Measurements from ENCODE around the gene KIF16B. TPM values are rescaled to one million over a fixed set of nuclear protein-coding genes. Genes with fewer than 3 reads are reported as not detected.
"Not testable (repeated sequence)": the region's sequence is repeated elsewhere in the genome, so short reads cannot be mapped to it uniquely, and the experiment has no call there.

Gene KIF16B
- total RNA-seq, 1 donor from 2014 or later, result 27.0 TPM

- Mint-ChIP-seq H3K4me1 (ENCODE audit: low read depth, unreplicated experiment) (peaks cover 13% of the 10 kb centered on the region), H3K27ac (ENCODE audit: unreplicated experiment) (no peak overlapping the region), H3K36me3 (ENCODE audit: unreplicated experiment) (no peaks in the 10 kb centered on the region), H3K9me3 (ENCODE audit: unreplicated experiment) (no peaks in the 10 kb centered on the region), H3K27me3 (ENCODE audit: unreplicated experiment) (peaks cover 3% of the 10 kb centered on the region), H3K4me3 (ENCODE audit: unreplicated experiment) (no peak overlapping the region)
- no peak for DNase-seq
- no peak for TF ChIP-seq CTCF (IDR thresholded peaks at IDR 0.05; ENCODE audit: partially characterized antibody, unreplicated experiment)
These were observed 7.2 kb downstream of the KIF16B start for GRCh38 chr20:16566080-16566479.

GRCh38 chr20:16564079-16564478 lies 9.2 kb downstream of the KIF16B start:
- H3K36me3 Mint-ChIP-seq (ENCODE audit: unreplicated experiment); H3K27ac Mint-ChIP-seq (ENCODE audit: unreplicated experiment); H3K4me3 Mint-ChIP-seq (ENCODE audit: unreplicated experiment); H3K27me3 Mint-ChIP-seq (ENCODE audit: unreplicated experiment); DNase-seq; H3K9me3 Mint-ChIP-seq (ENCODE audit: unreplicated experiment); H3K4me1 Mint-ChIP-seq (ENCODE audit: low read depth, unreplicated experiment): not testable (repeated sequence)

GRCh38 chr20:16563066-16563806 lies 10.0 kb downstream of the KIF16B start:
- H3K4me1 Mint-ChIP-seq (ENCODE audit: low read depth, unreplicated experiment), result peaks cover 3% of the 10 kb centered on the region
- TF ChIP-seq CTCF (IDR thresholded peaks at IDR 0.05; ENCODE audit: partially characterized antibody, unreplicated experiment), result no peak
- H3K27me3 Mint-ChIP-seq (ENCODE audit: unreplicated experiment), result peaks cover 3% of the 10 kb centered on the region
- no peak for DNase-seq
- H3K9me3 Mint-ChIP-seq (ENCODE audit: unreplicated experiment), result no peaks in the 10 kb centered on the region
- no peak overlapping the region for H3K4me3 Mint-ChIP-seq (ENCODE audit: unreplicated experiment)
- no peak overlapping the region for H3K27ac Mint-ChIP-seq (ENCODE audit: unreplicated experiment)
- no peaks in the 10 kb centered on the region for H3K36me3 Mint-ChIP-seq (ENCODE audit: unreplicated experiment)

- no peak for TF ChIP-seq CTCF (IDR thresholded peaks at IDR 0.05; ENCODE audit: partially characterized antibody, unreplicated experiment)
- Mint-ChIP-seq H3K27ac (ENCODE audit: unreplicated experiment) (no peak overlapping the region), H3K4me3 (ENCODE audit: unreplicated experiment) (no peak overlapping the region), H3K4me1 (ENCODE audit: low read depth, unreplicated experiment) (peaks cover 3% of the 10 kb centered on the region), H3K36me3 (ENCODE audit: unreplicated experiment) (no peaks in the 10 kb centered on the region), H3K27me3 (ENCODE audit: unreplicated experiment) (peaks cover 3% of the 10 kb centered on the region), H3K9me3 (ENCODE audit: unreplicated experiment) (no peaks in the 10 kb centered on the region)
- no peak for DNase-seq
These were observed 11.0 kb downstream of the KIF16B start for GRCh38 chr20:16562259-16562658.

- Mint-ChIP-seq H3K27me3 (ENCODE audit: unreplicated experiment) (peaks cover 8% of the 10 kb centered on the region), H3K4me1 (ENCODE audit: low read depth, unreplicated experiment) (peaks cover 15% of the 10 kb centered on the region), H3K36me3 (ENCODE audit: unreplicated experiment) (no peaks in the 10 kb centered on the region), H3K4me3 (ENCODE audit: unreplicated experiment) (no peak overlapping the region), H3K9me3 (ENCODE audit: unreplicated experiment) (peaks cover 6% of the 10 kb centered on the region), H3K27ac (ENCODE audit: unreplicated experiment) (no peak overlapping the region)
- TF ChIP-seq CTCF (IDR thresholded peaks at IDR 0.05; ENCODE audit: partially characterized antibody, unreplicated experiment), result no peak
- DNase-seq, result no peak
These were observed 12.6 kb downstream of the KIF16B start for GRCh38 chr20:16560661-16561060.
